HUES64 (cell line): ENCODE data around the gene RABGAP1L.

Source experiments
- H3K27ac ChIP-seq: 2 replicates; pipeline ENCODE4 v1.7.0; 2013; ENCODE audit warnings: low read depth, low read length, inconsistent platforms
- H3K27me3 ChIP-seq: 2 replicates; pipeline ENCODE4 v1.6.1; 2013; ENCODE audit warnings: mild to moderate bottlenecking, low read length; ENCODE audit not compliant: insufficient read depth
- H3K36me3 ChIP-seq: 2 replicates; pipeline ENCODE4 v1.6.1; 2013; ENCODE audit warnings: mild to moderate bottlenecking, low read length; ENCODE audit not compliant: insufficient read depth
- H3K4me1 ChIP-seq: 2 replicates; pipeline ENCODE4 v1.6.1; 2013; ENCODE audit warnings: mild to moderate bottlenecking, low read length, moderate library complexity; ENCODE audit not compliant: insufficient read depth
- H3K4me3 ChIP-seq: 2 replicates; pipeline ENCODE4 v1.5.1; 2013; ENCODE audit warnings: mild to moderate bottlenecking, low read length, moderate library complexity
- H3K9ac ChIP-seq: 2 replicates; pipeline ENCODE4 v1.6.1; 2013; ENCODE audit warnings: mild to moderate bottlenecking, low read depth, low read length
- H3K9me3 ChIP-seq: 2 replicates; pipeline ENCODE4 v1.6.1; 2013; ENCODE audit warnings: low read depth, low read length; ENCODE audit not compliant: insufficient read depth
- WGBS: fragments of 150-250, 120-280 bp; methylation state at CpG from one replicate; pipeline ENCODE4 v1.1.7; 2013; ENCODE audit warnings: missing lambda C conversion rate; 5-methylcytosine and 5-hydroxymethylcytosine counted together

RABGAP1L gene

GRCh38 chr1:174995121-174995520 lies 835.8 kb downstream of the RABGAP1L start:
- H3K4me1 ChIP-seq = no peaks in the 10 kb centered on the region
- H3K4me3 ChIP-seq = no peak overlapping the region
- H3K27me3 ChIP-seq = no peaks in the 10 kb centered on the region
- H3K27ac ChIP-seq = no peak overlapping the region
- no peak overlapping the region for H3K9ac ChIP-seq
- no peaks in the 10 kb centered on the region for H3K9me3 ChIP-seq
- H3K36me3 ChIP-seq = peaks cover 38% of the 10 kb centered on the region
- WGBS = 91% methylated on average over 3 of the region's 3 CpGs

DNA sequence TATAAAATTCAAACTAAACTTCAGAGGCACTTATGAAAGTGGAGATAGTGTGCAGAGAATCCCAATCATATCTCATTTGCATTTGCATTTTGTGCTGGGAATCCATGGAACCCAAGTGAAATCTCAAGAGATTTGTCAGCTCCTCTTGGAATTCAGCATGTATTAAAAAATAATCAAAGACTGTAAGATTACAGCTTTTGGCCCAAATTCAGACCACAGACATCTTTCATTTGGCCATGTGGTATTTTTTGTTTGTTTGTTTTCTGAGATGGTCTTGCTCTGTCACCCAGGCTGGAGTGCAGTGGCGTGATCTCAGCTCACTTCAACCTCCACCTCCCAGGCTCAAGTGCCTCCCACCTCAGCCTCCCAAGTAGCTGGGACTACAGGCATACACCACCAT lies 836.6 kb downstream of the RABGAP1L start:
- WGBS = 100% methylated on average over 1 of the region's 1 CpG
- H3K36me3 ChIP-seq = peaks cover 30% of the 10 kb centered on the region
- no peak overlapping the region for H3K27ac ChIP-seq
- no peak overlapping the region for H3K9ac ChIP-seq
- H3K27me3 ChIP-seq = no peaks in the 10 kb centered on the region
- H3K4me1 ChIP-seq = no peaks in the 10 kb centered on the region
- H3K9me3 ChIP-seq = no peaks in the 10 kb centered on the region
- no peak overlapping the region for H3K4me3 ChIP-seq

DNA sequence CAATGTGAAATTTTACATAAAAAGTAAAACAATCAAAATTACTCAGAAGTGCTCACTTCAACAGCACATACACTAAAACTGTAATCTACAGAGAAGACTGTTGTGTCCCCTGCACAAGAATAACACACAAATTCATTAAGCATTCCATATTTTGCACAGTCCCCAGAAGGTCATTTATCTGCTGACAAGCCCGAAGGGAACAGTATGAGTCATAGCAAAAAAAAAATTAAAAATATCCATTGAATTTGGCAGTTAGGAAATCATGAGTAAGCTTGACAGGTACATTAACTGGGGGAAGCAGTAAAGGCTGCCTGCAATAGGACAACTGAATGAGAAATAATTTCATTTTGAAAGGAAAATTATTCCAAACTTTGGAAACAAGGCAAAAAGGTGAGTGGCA lies 837.2 kb downstream of the RABGAP1L start:
- Histone ChIP-seq H3K36me3 (peaks cover 24% of the 10 kb centered on the region), H3K27me3 (no peaks in the 10 kb centered on the region), H3K4me1 (peaks cover 4% of the 10 kb centered on the region), H3K27ac (no peak overlapping the region), H3K9me3 (no peaks in the 10 kb centered on the region), H3K9ac (no peak overlapping the region), H3K4me3 (no peak overlapping the region)
- WGBS = 92% methylated on average over 1 of the region's 1 CpG

GRCh38 chr1:174997041-174997440 lies 837.7 kb downstream of the RABGAP1L start:
- Histone ChIP-seq H3K9ac (no peak overlapping the region), H3K27ac (no peak overlapping the region), H3K4me3 (no peak overlapping the region), H3K27me3 (no peaks in the 10 kb centered on the region), H3K4me1 (peaks cover 8% of the 10 kb centered on the region), H3K36me3 (peaks cover 19% of the 10 kb centered on the region), H3K9me3 (no peaks in the 10 kb centered on the region)
- 89% methylated on average over 3 of the region's 3 CpGs for WGBS

DNA sequence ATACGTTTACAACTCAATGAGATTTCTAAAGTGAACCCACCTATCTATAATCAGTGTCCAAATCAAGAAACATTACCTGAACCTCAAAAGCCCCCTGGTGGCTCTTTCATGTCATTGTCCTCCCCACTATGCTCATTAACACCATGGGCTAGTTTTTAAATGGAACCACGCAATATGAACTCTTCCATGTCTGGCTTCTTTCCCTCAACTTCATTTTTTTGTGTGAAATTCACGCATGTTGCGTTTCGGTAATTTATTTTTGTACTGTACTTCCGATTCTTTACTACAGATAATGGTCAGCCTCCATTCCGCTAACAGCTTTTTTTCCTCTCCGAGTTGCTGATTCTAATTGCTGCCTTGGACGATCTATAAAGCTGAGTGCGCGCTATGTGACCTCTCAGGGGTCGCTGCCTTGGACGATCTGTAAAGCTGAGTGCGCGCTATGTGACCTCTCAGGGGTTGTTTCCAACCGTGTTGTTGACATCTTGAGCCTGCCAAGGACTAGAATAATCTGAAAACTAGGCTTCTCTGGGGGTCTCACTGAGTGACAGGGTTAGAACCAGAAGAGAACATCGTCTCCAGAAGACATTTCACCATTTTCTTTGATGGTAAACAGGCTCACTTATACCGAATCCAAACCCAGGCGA lies 839.4 kb downstream of the RABGAP1L start:
- WGBS = 13% methylated on average over 19 of the region's 19 CpGs
- Histone ChIP-seq H3K36me3 (peaks cover 4% of the 10 kb centered on the region; the same call in 1 of the 2 replicates), H3K4me1 (peaks cover 14% of the 10 kb centered on the region), H3K4me3 (peak overlapping the region; percentile 69), H3K27me3 (no peaks in the 10 kb centered on the region), H3K9ac (peak overlapping the region; percentile 93), H3K9me3 (no peaks in the 10 kb centered on the region), H3K27ac (peak overlapping the region; percentile 92)

DNA sequence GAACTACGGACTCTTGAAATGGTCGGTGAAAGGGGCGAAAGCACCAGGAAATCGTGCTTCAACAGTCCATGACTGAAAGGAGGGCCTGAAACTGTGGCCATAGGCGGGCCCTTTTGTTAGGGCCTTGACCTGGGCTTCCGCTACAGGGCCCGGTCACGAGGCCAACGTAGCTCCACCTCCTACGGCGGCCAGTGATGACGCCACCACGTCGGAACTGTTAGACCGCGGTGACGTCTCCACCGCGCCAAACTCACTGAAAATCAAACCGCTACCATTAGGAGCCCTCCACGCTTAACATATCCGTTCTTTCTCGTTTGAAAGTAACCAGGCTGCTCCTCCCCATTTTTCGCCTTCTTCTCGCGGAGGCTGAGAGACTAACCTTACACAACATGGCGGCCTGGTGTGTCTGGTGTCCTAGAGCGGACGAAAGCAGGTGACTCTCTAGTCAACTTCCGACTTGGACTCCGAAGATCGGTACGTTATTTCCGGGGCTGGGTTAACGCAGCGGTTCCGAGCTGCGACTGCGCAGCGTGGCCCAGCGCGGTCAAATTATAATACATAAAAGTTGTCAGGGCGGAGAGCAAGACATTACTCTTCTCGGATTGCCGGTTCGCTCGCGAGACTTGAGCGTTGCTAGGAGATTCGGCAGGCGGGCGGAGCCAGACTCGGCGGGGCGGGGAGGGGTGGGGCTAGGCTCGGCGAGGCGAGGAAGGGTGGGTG lies 840.1 kb downstream of the RABGAP1L start:
- peak overlapping the region; percentile 92 for H3K27ac ChIP-seq
- peak overlapping the region; percentile 93 for H3K9ac ChIP-seq
- under 1% methylated on average over 58 of the region's 58 CpGs for WGBS
- H3K4me3 ChIP-seq = peak overlapping the region; percentile 69
- peaks cover 14% of the 10 kb centered on the region for H3K4me1 ChIP-seq
- peaks cover 6% of the 10 kb centered on the region for H3K36me3 ChIP-seq
- no peaks in the 10 kb centered on the region for H3K9me3 ChIP-seq
- no peaks in the 10 kb centered on the region for H3K27me3 ChIP-seq

DNA sequence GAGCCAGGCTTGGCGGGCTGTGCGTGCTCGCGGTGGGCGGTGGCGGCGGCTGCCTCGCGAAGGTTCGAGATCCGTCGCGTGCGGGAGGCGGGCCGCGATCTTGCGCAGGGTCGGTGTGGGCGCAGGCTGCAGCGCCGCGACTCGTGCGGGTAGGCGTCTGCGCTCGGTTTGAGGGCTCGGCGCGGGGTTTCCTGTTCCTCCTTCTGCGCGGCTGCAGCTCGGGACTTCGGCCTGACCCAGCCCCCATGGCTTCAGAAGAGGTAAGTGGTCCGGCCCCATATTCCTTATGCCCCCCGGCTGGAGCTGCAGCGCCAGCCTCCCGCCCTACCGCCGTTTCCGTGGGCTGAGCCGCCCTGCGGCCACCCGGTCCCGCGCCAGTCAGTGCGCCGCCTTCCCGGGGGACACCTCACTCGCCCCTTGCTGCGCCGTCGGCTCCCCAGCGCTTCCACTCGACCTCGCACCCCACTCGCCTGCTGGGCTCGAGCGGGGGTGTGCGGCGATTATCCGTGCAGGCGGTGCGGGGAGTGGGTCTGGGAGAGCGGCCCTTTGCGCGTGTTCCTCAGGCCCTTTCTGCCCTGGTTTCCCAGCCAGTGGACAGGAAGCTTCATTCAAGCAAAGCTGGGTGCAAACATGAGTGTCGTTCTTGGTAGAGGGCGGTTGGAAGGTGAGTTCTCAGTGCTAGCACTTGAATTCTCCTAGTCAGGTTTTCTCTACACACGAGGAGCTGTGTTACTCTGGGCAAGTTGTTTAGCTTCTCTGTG lies 840.8 kb downstream of the RABGAP1L start, which contains the start of gene CACYBP:
Gene CACYBP, plus strand, starts transcription at position 12 of the 761 bp plus-strand sequence. Its CDS starts 234 bp downstream, at position 246.
- under 1% methylated on average over 71 of the region's 71 CpGs for WGBS
- Histone ChIP-seq H3K4me3 (peak within 1 kb of the TSS; percentile 69), H3K4me1 (peaks cover 14% of the 10 kb centered on the region), H3K27ac (peak within 1 kb of the TSS; percentile 92), H3K27me3 (no peaks in the 10 kb centered on the region), H3K9me3 (no peaks in the 10 kb centered on the region), H3K36me3 (peaks cover 13% of the 10 kb centered on the region), H3K9ac (peak within 1 kb of the TSS; percentile 95)

DNA sequence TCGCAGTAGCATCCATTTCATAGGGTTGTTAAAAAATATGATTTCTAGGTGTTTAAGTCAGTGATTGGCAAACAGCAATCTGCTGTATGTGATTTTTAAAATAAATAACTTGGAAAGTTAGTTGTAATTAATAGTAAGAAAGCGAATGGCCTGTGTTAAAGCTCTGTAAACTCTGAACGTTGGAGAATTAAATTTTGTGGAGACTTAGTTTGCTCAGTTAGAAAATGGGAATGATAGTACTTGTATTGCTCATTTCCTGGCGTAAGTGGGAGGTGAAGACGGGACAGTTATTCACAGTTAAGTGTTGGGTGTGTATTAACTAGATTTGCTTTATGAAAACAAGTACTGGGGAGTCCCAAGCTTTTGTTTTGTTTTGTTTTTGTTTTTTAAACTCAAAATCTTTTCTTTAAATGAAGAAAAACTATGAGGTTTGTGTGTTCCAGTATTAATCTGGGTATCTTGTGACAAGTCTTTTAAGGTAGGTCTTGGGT lies 841.4 kb downstream of the RABGAP1L start:
- Histone ChIP-seq H3K27ac (peak overlapping the region; percentile 92; the same call in 1 of the 2 replicates), H3K9ac (peak overlapping the region; percentile 95), H3K27me3 (no peaks in the 10 kb centered on the region), H3K36me3 (peaks cover 20% of the 10 kb centered on the region), H3K9me3 (no peaks in the 10 kb centered on the region), H3K4me1 (peaks cover 14% of the 10 kb centered on the region), H3K4me3 (peak overlapping the region; percentile 69)
- 1% methylated on average over 5 of the region's 5 CpGs for WGBS

DNA sequence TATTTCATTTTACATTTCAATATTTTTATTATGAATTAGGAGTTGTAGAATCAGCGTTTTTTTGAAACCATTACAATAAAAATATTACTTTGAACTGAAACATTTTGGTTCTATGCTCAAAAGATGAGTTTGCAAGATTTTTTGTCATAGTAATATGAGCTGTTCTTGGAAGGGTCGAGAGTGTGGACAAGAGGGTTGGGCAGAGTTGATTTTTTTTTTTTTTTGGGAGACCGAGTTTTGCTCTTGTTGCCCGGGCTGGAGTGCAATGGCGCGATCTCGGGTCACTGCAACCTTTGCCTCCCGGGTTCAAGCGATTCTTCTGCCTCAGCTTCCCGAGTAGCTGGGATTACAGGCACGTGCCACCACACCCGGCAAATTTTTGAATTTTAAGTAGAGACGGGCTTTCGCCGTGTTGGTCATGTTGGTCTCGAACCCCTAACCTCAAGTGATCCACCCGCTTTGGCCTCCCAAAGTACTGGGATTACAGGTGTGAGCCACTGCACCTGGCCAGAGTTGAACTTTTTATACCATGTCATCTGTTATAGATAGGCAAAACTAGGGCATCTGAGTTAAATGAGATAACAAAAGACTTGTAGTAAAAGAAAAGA lies 843.7 kb downstream of the RABGAP1L start:
- Histone ChIP-seq H3K36me3 (peaks cover 42% of the 10 kb centered on the region), H3K27ac (no peak overlapping the region)

DNA sequence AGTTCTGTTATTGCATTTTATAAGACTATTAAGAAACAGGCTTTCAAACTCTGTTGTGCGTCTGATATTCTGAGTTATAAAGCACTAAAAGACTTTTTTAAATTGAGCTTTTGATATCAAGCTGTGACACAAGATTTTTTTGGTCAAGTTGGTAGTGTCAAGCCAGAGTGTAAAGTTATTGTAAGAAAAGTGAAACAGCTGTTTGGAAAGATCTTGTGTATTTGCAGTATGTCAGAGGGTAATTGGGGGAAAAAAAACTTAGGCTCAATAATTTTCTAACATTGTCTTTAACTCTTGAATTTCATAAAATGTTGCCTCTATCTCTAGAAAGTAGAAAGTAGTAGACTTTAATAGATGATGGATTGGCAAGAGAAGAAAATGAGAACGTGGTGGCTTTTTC lies 844.2 kb downstream of the RABGAP1L start:
- peaks cover 14% of the 10 kb centered on the region for H3K4me1 ChIP-seq
- H3K27ac ChIP-seq = peak overlapping the region; percentile 10; the same call in 1 of the 2 replicates
- H3K4me3 ChIP-seq = no peak overlapping the region
- no peaks in the 10 kb centered on the region for H3K27me3 ChIP-seq
- 97% methylated on average over 2 of the region's 2 CpGs for WGBS
- peaks cover 47% of the 10 kb centered on the region for H3K36me3 ChIP-seq
- H3K9me3 ChIP-seq = no peaks in the 10 kb centered on the region
- no peak overlapping the region; the same call in 1 of the 2 replicates for H3K9ac ChIP-seq

More for the DNA sequence above, 843.7 kb downstream of the RABGAP1L start:
- peak overlapping the region; percentile 69; the same call in 1 of the 2 replicates for H3K4me3 ChIP-seq
- H3K9ac ChIP-seq = no peak overlapping the region
- no peaks in the 10 kb centered on the region for H3K9me3 ChIP-seq
- peaks cover 14% of the 10 kb centered on the region for H3K4me1 ChIP-seq
- WGBS = 91% methylated on average over 16 of the region's 17 CpGs
- no peaks in the 10 kb centered on the region for H3K27me3 ChIP-seq
